Stimulated activated naive CD8-positive, alpha-beta T cell treated with anti-CD3 and anti-CD28 coated beads, Interleukin-15, amount 100 ng/mL, for 72 hours (primary cell): Measurements from ENCODE around the gene SH2B3.

Experiments
- ATAC-seq: fragments of 150-1000 bp; cut with Tn5 transposase; 2 replicates; pipeline ENCODE4 v1.10.0; 2021; ENCODE audit warnings: mild to moderate bottlenecking, moderate library complexity
- DNase-seq, 2 donors: peaks; one replicate each; pipeline ENCODE4 v3.0.0; 2021 to 2022
- H3K27ac Mint-ChIP-seq, 2 donors: one replicate each; pipeline ENCODE4 v1.8.0; 2022; ENCODE audit warnings: mild to moderate bottlenecking in 2 of 2, mixed read lengths in 2 of 2, moderate library complexity in 2 of 2
- H3K27me3 Mint-ChIP-seq: one replicate; pipeline ENCODE4 v1.8.0; 2022; ENCODE audit warnings: mixed read lengths
- H3K4me1 Mint-ChIP-seq: one replicate; pipeline ENCODE4 v1.8.0; 2022; ENCODE audit warnings: mild to moderate bottlenecking, mixed read lengths
- H3K4me3 Mint-ChIP-seq, 2 donors: one replicate each; pipeline ENCODE4 v1.8.0; 2022; ENCODE audit warnings: mild to moderate bottlenecking in 2 of 2, mixed read lengths in 2 of 2, moderate library complexity in 1 of 2
- H3K9me3 Mint-ChIP-seq, 2 donors: one replicate each; pipeline ENCODE4 v1.8.0; 2022; ENCODE audit warnings: mixed read lengths in 2 of 2

The SH2B3 gene

GRCh38 chr12:111440152-111440551 is 34.4 kb downstream of the SH2B3 start:
- DNase-seq (no peak), ATAC-seq (no peak)
- Mint-ChIP-seq H3K4me3 (peak overlapping the region in 1 of 2 donors; percentile 20), H3K27me3 (no peaks in the 10 kb centered on the region), H3K27ac (peak overlapping the region in 1 of 2 donors; percentile 90), H3K9me3 (no peaks in the 10 kb centered on the region), H3K4me1 (peaks cover 100% of the 10 kb centered on the region)

- Mint-ChIP-seq H3K27me3 (no peaks in the 10 kb centered on the region), H3K4me3 (no peak overlapping the region), H3K27ac (peak overlapping the region in 1 of 2 donors; percentile 91), H3K4me1 (peaks cover 100% of the 10 kb centered on the region), H3K9me3 (no peaks in the 10 kb centered on the region)
- ATAC-seq (no peak), DNase-seq (no peak)
Observed at GRCh38 chr12:111440631-111441030, 34.9 kb downstream of the SH2B3 start.

GRCh38 chr12:111441107-111441928 is 35.6 kb downstream of the SH2B3 start:
- H3K27ac Mint-ChIP-seq = peak overlapping the region in 1 of 2 donors; percentile 96
- DNase-seq (no peak), ATAC-seq (no peak)
- H3K4me1 Mint-ChIP-seq = peaks cover 100% of the 10 kb centered on the region
- no peak overlapping the region for H3K4me3 Mint-ChIP-seq
- no peaks in the 10 kb centered on the region for H3K27me3 Mint-ChIP-seq
- H3K9me3 Mint-ChIP-seq = no peaks in the 10 kb centered on the region

- Mint-ChIP-seq H3K4me3 (no peak overlapping the region), H3K9me3 (no peaks in the 10 kb centered on the region), H3K4me1 (peaks cover 98% of the 10 kb centered on the region), H3K27me3 (no peaks in the 10 kb centered on the region), H3K27ac (peak overlapping the region in 1 of 2 donors; percentile 42)
- no peak for ATAC-seq
- no peak for DNase-seq
Observed at GRCh38 chr12:111442301-111443045, 36.8 kb downstream of the SH2B3 start.

- no peaks in the 10 kb centered on the region for H3K27me3 Mint-ChIP-seq
- no peaks in the 10 kb centered on the region for H3K9me3 Mint-ChIP-seq
- peak overlapping the region; percentile 3 to 80 for H3K4me3 Mint-ChIP-seq
- H3K27ac Mint-ChIP-seq = no peak overlapping the region
- peaks cover 97% of the 10 kb centered on the region for H3K4me1 Mint-ChIP-seq
- DNase-seq (no peak), ATAC-seq (no peak)
Observed at GRCh38 chr12:111443086-111443485, 37.4 kb downstream of the SH2B3 start.

- peak overlapping the region; percentile 24 to 96 for H3K27ac Mint-ChIP-seq
- H3K4me1 Mint-ChIP-seq = peaks cover 97% of the 10 kb centered on the region
- peak; percentile 57 for ATAC-seq
- no peaks in the 10 kb centered on the region for H3K9me3 Mint-ChIP-seq
- H3K4me3 Mint-ChIP-seq = peak overlapping the region; percentile 62 to 80
- peak in 1 of 2 donors; percentile 66 for DNase-seq
- no peaks in the 10 kb centered on the region for H3K27me3 Mint-ChIP-seq
Observed at GRCh38 chr12:111443586-111443985, 37.9 kb downstream of the SH2B3 start.

GRCh38 chr12:111444314-111444924 is 38.7 kb downstream of the SH2B3 start:
- ATAC-seq = peak; percentile 73

GRCh38 chr12:111444925-111445725 is 39.4 kb downstream of the SH2B3 start:
- H3K9me3 Mint-ChIP-seq = no peaks in the 10 kb centered on the region
- H3K4me3 Mint-ChIP-seq = peak overlapping the region; percentile 62 to 80
- no peaks in the 10 kb centered on the region for H3K27me3 Mint-ChIP-seq
- peak; percentile 95 for ATAC-seq
- peaks cover 97% of the 10 kb centered on the region for H3K4me1 Mint-ChIP-seq
- H3K27ac Mint-ChIP-seq = peak overlapping the region; percentile 79 to 96
- peak; percentile 88 to 95 for DNase-seq

More at GRCh38 chr12:111444314-111444924, 38.7 kb downstream of the SH2B3 start:
- Mint-ChIP-seq H3K9me3 (no peaks in the 10 kb centered on the region), H3K4me3 (peak overlapping the region; percentile 62 to 80), H3K27me3 (no peaks in the 10 kb centered on the region), H3K27ac (peak overlapping the region; percentile 79 to 96), H3K4me1 (peaks cover 97% of the 10 kb centered on the region)
- peak in 1 of 2 donors; percentile 72 for DNase-seq

GRCh38 chr12:111445726-111446581 is 40.2 kb downstream of the SH2B3 start:
- no peaks in the 10 kb centered on the region for H3K9me3 Mint-ChIP-seq
- ATAC-seq (no peak), DNase-seq (peak in 1 of 2 donors; percentile 8)
- H3K27ac Mint-ChIP-seq = peak overlapping the region; percentile 34 to 85
- no peaks in the 10 kb centered on the region for H3K27me3 Mint-ChIP-seq
- H3K4me1 Mint-ChIP-seq = peaks cover 97% of the 10 kb centered on the region
- peak overlapping the region; percentile 33 to 80 for H3K4me3 Mint-ChIP-seq

GRCh38 chr12:111446631-111447570 is 41.2 kb downstream of the SH2B3 start:
- peak overlapping the region in 1 of 2 donors; percentile 48 for H3K27ac Mint-ChIP-seq
- peak in 1 of 2 donors; percentile 8 for DNase-seq
- ATAC-seq = no peak
- H3K4me3 Mint-ChIP-seq = no peak overlapping the region
- no peaks in the 10 kb centered on the region for H3K9me3 Mint-ChIP-seq
- peaks cover 97% of the 10 kb centered on the region for H3K4me1 Mint-ChIP-seq
- no peaks in the 10 kb centered on the region for H3K27me3 Mint-ChIP-seq

- H3K27me3 Mint-ChIP-seq = no peaks in the 10 kb centered on the region
- ATAC-seq = no peak
- DNase-seq = peak in 1 of 2 donors; percentile 8
- H3K27ac Mint-ChIP-seq = peak overlapping the region in 1 of 2 donors; percentile 15
- H3K4me3 Mint-ChIP-seq = no peak overlapping the region
- peaks cover 89% of the 10 kb centered on the region for H3K4me1 Mint-ChIP-seq
- no peaks in the 10 kb centered on the region for H3K9me3 Mint-ChIP-seq
Observed at GRCh38 chr12:111447571-111448265, 42.0 kb downstream of the SH2B3 start.

- ATAC-seq (no peak), DNase-seq (no peak)
- H3K27me3 Mint-ChIP-seq = no peaks in the 10 kb centered on the region
- peaks cover 87% of the 10 kb centered on the region for H3K4me1 Mint-ChIP-seq
- H3K4me3 Mint-ChIP-seq = no peak overlapping the region
- peak overlapping the region in 1 of 2 donors; percentile 15 for H3K27ac Mint-ChIP-seq
- H3K9me3 Mint-ChIP-seq = no peaks in the 10 kb centered on the region
Observed at GRCh38 chr12:111448266-111448830, 42.6 kb downstream of the SH2B3 start.
